ENCODE data around the gene MVK. TPM values are rescaled to one million over a fixed set of nuclear protein-coding genes. Genes with fewer than 3 reads are reported as not detected.
"Not testable (repeated sequence)": the region's sequence is repeated elsewhere in the genome, so short reads cannot be mapped to it uniquely, and the experiment has no call there.

Gene MVK
- total RNA-seq, 1 donor from 2014 or later = 12.4 TPM

- Histone ChIP-seq H3K27me3 (ENCODE audit: insufficient read depth, low read length) (peaks cover under 1% of the 10 kb centered on the region), H3K27ac (ENCODE audit: low read depth, low read length) (no peak overlapping the region), H3K36me3 (ENCODE audit: insufficient read depth, low read length) (no peaks in the 10 kb centered on the region), H3K79me2 (ENCODE audit: insufficient read depth, low read length) (no peaks in the 10 kb centered on the region), H2AFZ (ENCODE audit: low read depth, low read length) (no peak overlapping the region), H3K4me3 (ENCODE audit: insufficient read depth, low read depth, low read length) (no peak overlapping the region), H3K9me3 (ENCODE audit: insufficient read depth, low read depth, low read length) (no peaks in the 10 kb centered on the region), H4K20me1 (ENCODE audit: insufficient read depth, low read length) (no peaks in the 10 kb centered on the region), H3K4me1 (ENCODE audit: insufficient read depth, low read length) (no peaks in the 10 kb centered on the region), H3K4me2 (ENCODE audit: low read length) (no peak overlapping the region), H3K9ac (ENCODE audit: low read length) (no peak overlapping the region)
- peaks cover 3% of the 10 kb centered on the region for H3K9me3 Mint-ChIP-seq (ENCODE audit: unreplicated experiment)
- H3K4me1 Mint-ChIP-seq (ENCODE audit: low read depth, unreplicated experiment) = peaks cover 4% of the 10 kb centered on the region
- H3K4me3 Mint-ChIP-seq (ENCODE audit: unreplicated experiment) = no peak overlapping the region
- DNase-seq (ENCODE audit: low read depth) = no peak
- no peak for FAIRE-seq
- no peaks in the 10 kb centered on the region for H3K36me3 Mint-ChIP-seq (ENCODE audit: low read depth, unreplicated experiment)
- TF ChIP-seq CTCF (IDR thresholded peaks at IDR 0.05; ENCODE audit: insufficient read depth, low read depth, low read length) (no peak), EZH2 (IDR thresholded peaks at IDR 0.05; ENCODE audit: insufficient read depth, low read length) (no peak)
- H3K27ac Mint-ChIP-seq (ENCODE audit: unreplicated experiment) = no peak overlapping the region
- H3K27me3 Mint-ChIP-seq (ENCODE audit: low read depth, unreplicated experiment) = peaks cover 12% of the 10 kb centered on the region
These were observed 26.9 kb downstream of the MVK start for GRCh38 chr12:109600481-109600880.

- peaks cover 6% of the 10 kb centered on the region for H3K27me3 ChIP-seq (ENCODE audit: insufficient read depth, low read length)
- H2AFZ ChIP-seq (ENCODE audit: low read depth, low read length) = no peak overlapping the region
- TF ChIP-seq EZH2 (IDR thresholded peaks at IDR 0.05; ENCODE audit: insufficient read depth, low read length) (no peak), CTCF (IDR thresholded peaks at IDR 0.05; ENCODE audit: insufficient read depth, low read depth, low read length) (no peak)
- no peak overlapping the region for H3K27ac ChIP-seq (ENCODE audit: low read depth, low read length)
- H3K4me2 ChIP-seq (ENCODE audit: low read length) = no peak overlapping the region
- H3K9ac ChIP-seq (ENCODE audit: low read length) = no peak overlapping the region
- H4K20me1 ChIP-seq (ENCODE audit: insufficient read depth, low read length) = no peaks in the 10 kb centered on the region
- Mint-ChIP-seq H3K27me3 (ENCODE audit: low read depth, unreplicated experiment) (peaks cover 14% of the 10 kb centered on the region), H3K4me3 (ENCODE audit: unreplicated experiment) (no peak overlapping the region), H3K4me1 (ENCODE audit: low read depth, unreplicated experiment) (peaks cover 4% of the 10 kb centered on the region), H3K9me3 (ENCODE audit: unreplicated experiment) (no peaks in the 10 kb centered on the region), H3K36me3 (ENCODE audit: low read depth, unreplicated experiment) (no peaks in the 10 kb centered on the region), H3K27ac (ENCODE audit: unreplicated experiment) (no peak overlapping the region)
- H3K9me3 ChIP-seq (ENCODE audit: insufficient read depth, low read depth, low read length) = no peaks in the 10 kb centered on the region
- DNase-seq (ENCODE audit: low read depth) = no peak
- no peaks in the 10 kb centered on the region for H3K79me2 ChIP-seq (ENCODE audit: insufficient read depth, low read length)
- no peaks in the 10 kb centered on the region for H3K36me3 ChIP-seq (ENCODE audit: insufficient read depth, low read length)
- FAIRE-seq = no peak
- H3K4me3 ChIP-seq (ENCODE audit: insufficient read depth, low read depth, low read length) = no peak overlapping the region
- H3K4me1 ChIP-seq (ENCODE audit: insufficient read depth, low read length) = no peaks in the 10 kb centered on the region
These were observed 27.4 kb downstream of the MVK start for GRCh38 chr12:109600995-109601394.

- peaks cover 6% of the 10 kb centered on the region for H3K27me3 ChIP-seq (ENCODE audit: insufficient read depth, low read length)
- no peaks in the 10 kb centered on the region for H4K20me1 ChIP-seq (ENCODE audit: insufficient read depth, low read length)
- no peaks in the 10 kb centered on the region for H3K36me3 ChIP-seq (ENCODE audit: insufficient read depth, low read length)
- no peaks in the 10 kb centered on the region for H3K4me1 ChIP-seq (ENCODE audit: insufficient read depth, low read length)
- no peaks in the 10 kb centered on the region for H3K9me3 ChIP-seq (ENCODE audit: insufficient read depth, low read depth, low read length)
- H3K27ac ChIP-seq (ENCODE audit: low read depth, low read length) = no peak overlapping the region
- no peak overlapping the region for H3K9ac ChIP-seq (ENCODE audit: low read length)
- Mint-ChIP-seq H3K27ac (ENCODE audit: unreplicated experiment) (no peak overlapping the region), H3K4me1 (ENCODE audit: low read depth, unreplicated experiment) (peaks cover 4% of the 10 kb centered on the region), H3K36me3 (ENCODE audit: low read depth, unreplicated experiment) (no peaks in the 10 kb centered on the region), H3K4me3 (ENCODE audit: unreplicated experiment) (no peak overlapping the region), H3K27me3 (ENCODE audit: low read depth, unreplicated experiment) (peaks cover 14% of the 10 kb centered on the region), H3K9me3 (ENCODE audit: unreplicated experiment) (no peaks in the 10 kb centered on the region)
- DNase-seq (ENCODE audit: low read depth) (no peak), FAIRE-seq (no peak)
- no peak overlapping the region for H3K4me3 ChIP-seq (ENCODE audit: insufficient read depth, low read depth, low read length)
- no peaks in the 10 kb centered on the region for H3K79me2 ChIP-seq (ENCODE audit: insufficient read depth, low read length)
- H2AFZ ChIP-seq (ENCODE audit: low read depth, low read length) = no peak overlapping the region
- TF ChIP-seq EZH2 (IDR thresholded peaks at IDR 0.05; ENCODE audit: insufficient read depth, low read length) (no peak), CTCF (IDR thresholded peaks at IDR 0.05; ENCODE audit: insufficient read depth, low read depth, low read length) (no peak)
- no peak overlapping the region for H3K4me2 ChIP-seq (ENCODE audit: low read length)
These were observed 28.0 kb downstream of the MVK start for GRCh38 chr12:109601557-109601956.

- H4K20me1 ChIP-seq (ENCODE audit: insufficient read depth, low read length); H3K4me1 Mint-ChIP-seq (ENCODE audit: low read depth, unreplicated experiment); H3K4me1 ChIP-seq (ENCODE audit: insufficient read depth, low read length); H3K9me3 ChIP-seq (ENCODE audit: insufficient read depth, low read depth, low read length); H3K36me3 Mint-ChIP-seq (ENCODE audit: low read depth, unreplicated experiment); H3K27me3 ChIP-seq (ENCODE audit: insufficient read depth, low read length); H3K27ac Mint-ChIP-seq (ENCODE audit: unreplicated experiment); H3K9me3 Mint-ChIP-seq (ENCODE audit: unreplicated experiment); H3K9ac ChIP-seq (ENCODE audit: low read length); H3K4me3 ChIP-seq (ENCODE audit: insufficient read depth, low read depth, low read length); DNase-seq (ENCODE audit: low read depth); H3K4me3 Mint-ChIP-seq (ENCODE audit: unreplicated experiment); FAIRE-seq; H3K4me2 ChIP-seq (ENCODE audit: low read length); H3K36me3 ChIP-seq (ENCODE audit: insufficient read depth, low read length); H3K27ac ChIP-seq (ENCODE audit: low read depth, low read length); H2AFZ ChIP-seq (ENCODE audit: low read depth, low read length); H3K79me2 ChIP-seq (ENCODE audit: insufficient read depth, low read length): not testable (repeated sequence)
- H3K27me3 Mint-ChIP-seq (ENCODE audit: low read depth, unreplicated experiment) = peaks cover 16% of the 10 kb centered on the region
These were observed 28.5 kb downstream of the MVK start for GRCh38 chr12:109602132-109602531.

Data from astrocyte (in vitro differentiated cells and primary cell).